SK-N-SH (cell line): ENCODE measurements around the gene DNPH1.

Source experiments
- CTCF ChIP-seq: fragments of 200-600 bp; sonication (generic); IDR thresholded peaks from 2 replicates; pipeline ENCODE4 v1.6.1; 2017; ENCODE audit warnings: antibody characterized with exemption, mild to moderate bottlenecking, moderate library complexity
- EP300 ChIP-seq, 2 experiments: IDR thresholded peaks; 2 replicates each; pipeline versions ENCODE4 v1.4.0 to v1.6.1; 2012; ENCODE audit warnings: borderline replicate concordance in 1 of 2, low read depth in 1 of 2, low read length in 1 of 2
- POLR2AphosphoS5 ChIP-seq: IDR thresholded peaks from 2 replicates; pipeline ENCODE4 v1.6.1; 2012; ENCODE audit warnings: low read depth, low read length
- TEAD4 ChIP-seq: IDR thresholded peaks from 2 replicates; pipeline ENCODE4 v1.4.0; 2012; ENCODE audit warnings: mild to moderate bottlenecking, borderline replicate concordance; ENCODE audit not compliant: insufficient read depth
- USF1 ChIP-seq: IDR thresholded peaks from 2 replicates; pipeline ENCODE4 v1.4.0; 2012; ENCODE audit warnings: low read depth, borderline replicate concordance

DNA sequence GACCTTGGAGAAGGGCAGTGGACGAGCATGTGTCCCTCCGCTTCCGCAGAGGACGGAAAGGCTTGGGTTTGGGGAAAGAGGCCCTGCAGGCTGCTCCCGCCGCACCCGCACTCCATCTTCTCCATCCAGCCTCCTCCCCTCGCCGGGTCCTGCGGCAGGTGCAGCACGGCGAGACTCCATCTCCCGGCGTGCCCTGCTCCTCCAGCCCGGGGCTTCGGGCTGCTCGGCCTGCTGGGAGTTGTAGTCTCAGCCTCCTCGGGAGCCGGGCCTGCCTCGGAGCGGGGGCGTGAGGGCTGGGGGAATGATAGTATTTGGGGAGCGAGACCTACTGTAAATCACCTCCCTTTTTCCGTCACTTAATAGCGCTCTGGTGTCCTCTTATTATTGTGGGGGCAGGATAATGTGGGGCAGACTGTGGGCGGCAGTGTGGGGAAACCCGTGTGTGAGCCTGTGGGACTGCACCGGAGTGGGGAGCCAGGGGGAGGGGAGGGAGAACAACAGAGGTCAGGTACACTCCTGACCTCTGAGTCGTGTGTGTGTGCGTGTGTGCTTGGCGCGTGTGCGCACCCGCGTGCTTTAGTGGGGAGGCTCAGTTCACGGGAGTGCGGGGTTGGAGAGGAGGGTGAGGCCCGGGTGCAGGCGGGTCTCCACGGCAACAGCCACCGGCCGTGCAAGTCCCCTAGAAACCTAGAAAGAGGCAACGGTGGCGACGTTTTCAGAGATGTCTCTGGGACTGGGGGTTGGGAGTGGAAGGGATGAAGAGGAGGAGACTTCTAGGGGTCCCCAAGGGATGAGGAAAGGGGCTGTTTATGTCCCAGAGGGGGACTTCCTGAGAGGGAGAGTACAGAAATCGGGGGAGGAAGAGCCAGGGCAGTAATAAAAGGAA, 18.1 kb upstream of the DNPH1 start:
- TF ChIP-seq EP300 (IDR thresholded peaks at IDR 0.05; ENCODE audit: borderline replicate concordance in 1 of 2, low read depth in 1 of 2, low read length in 1 of 2) (no peak), POLR2AphosphoS5 (no peak), CTCF (no peak), USF1 (no peak), TEAD4 (no peak)
